PC-9 (cell line): ENCODE measurements around the gene HEMK1. TPM values are rescaled to one million over a fixed set of nuclear protein-coding genes. Genes with fewer than 3 reads are reported as not detected.

Experiments
- BruUV-seq: library from RNA; stranded (reverse); fragments of 400-500 nt; replicated peaks from 2 replicates; lab custom pipeline; 2021; lab: Mats Ljungman, UMichigan
- CTCF ChIA-PET: fragments of 300-600 bp; sonication (Branson Sonifier 250); formaldehyde crosslinking; loops from one replicate; lab custom pipeline; 2022; ENCODE audit warnings: antibody characterized with exemption; lab: Charles Lee
- POLR2A ChIA-PET: fragments of 300-600 bp; sonication (Branson Sonifier 250); formaldehyde crosslinking; loops from one replicate; lab custom pipeline; 2022; ENCODE audit warnings: antibody characterized with exemption; ENCODE audit not compliant: unreplicated experiment; lab: Charles Lee
- DNase-seq, 2 experiments: peaks; one replicate each; pipeline versions ENCODE4 v3.0.0 to v3.0.0-alpha.2; 2015 to 2022; ENCODE audit warnings: mixed read lengths in 1 of 2
- H2AFZ ChIP-seq: fragments of 200-600 bp; sonication (generic); 2 replicates; pipeline ENCODE4 v1.8.1; 2017; ENCODE audit warnings: antibody characterized with exemption
- H3F3A ChIP-seq: fragments of 200-600 bp; sonication (generic); 2 replicates; pipeline ENCODE4 v1.8.1; 2017; ENCODE audit warnings: antibody characterized with exemption, mild to moderate bottlenecking, low read depth; ENCODE audit not compliant: insufficient read depth
- H3K27ac ChIP-seq: fragments of 200-600 bp; sonication (generic); 2 replicates; pipeline ENCODE4 v1.6.1; 2016; ENCODE audit warnings: mixed run types
- H3K27me3 ChIP-seq: fragments of 200-600 bp; sonication (generic); 2 replicates; pipeline ENCODE4 v1.6.1; 2016; ENCODE audit warnings: low read depth, mixed run types; ENCODE audit not compliant: insufficient read depth
- H3K36me3 ChIP-seq: fragments of 200-600 bp; sonication (generic); 2 replicates; pipeline ENCODE4 v1.6.1; 2016; ENCODE audit warnings: low read depth, mixed run types
- H3K4me1 ChIP-seq: fragments of 200-600 bp; sonication (generic); replicated peaks from 2 replicates; pipeline ENCODE4 v1.6.1; 2016; ENCODE audit warnings: mixed run types; ENCODE audit not compliant: insufficient read depth
- H3K4me2 ChIP-seq: fragments of 200-600 bp; sonication (generic); 2 replicates; pipeline ENCODE4 v1.6.1; 2017; ENCODE audit warnings: mixed run types
- H3K4me3 ChIP-seq: fragments of 200-600 bp; sonication (generic); 2 replicates; pipeline ENCODE4 v1.6.1; 2016; ENCODE audit warnings: mixed run types
- H3K79me2 ChIP-seq: fragments of 200-600 bp; sonication (generic); 2 replicates; pipeline ENCODE4 v1.6.1; 2017; ENCODE audit warnings: low read depth, mixed run types
- H3K9me2 ChIP-seq: fragments of 200-600 bp; sonication (generic); 2 replicates; pipeline ENCODE4 v1.8.1; 2017; ENCODE audit warnings: mild to moderate bottlenecking; ENCODE audit not compliant: insufficient read depth
- H3K9me3 ChIP-seq: fragments of 200-600 bp; sonication (generic); 2 replicates; pipeline ENCODE4 v1.8.1; 2016; ENCODE audit warnings: low read depth; ENCODE audit not compliant: insufficient read depth
- H4K20me1 ChIP-seq: fragments of 200-600 bp; sonication (generic); 2 replicates; pipeline ENCODE4 v1.8.1; 2017; ENCODE audit not compliant: insufficient read depth
- EZH2 ChIP-seq: fragments of 200-600 bp; sonication (generic); IDR thresholded peaks from 2 replicates; pipeline ENCODE4 v1.8.0; 2017; ENCODE audit warnings: antibody characterized with exemption, low read depth
- intact Hi-C: fragments of 100-400 bp; cut with micrococcal nuclease; formaldehyde crosslinking; loops from one replicate; pipeline ENCODE4 v1.10.0; 2022; ENCODE audit not compliant: unreplicated experiment
- total RNA-seq: library from RNA; stranded (reverse); gene quantifications from 2 replicates; pipeline ENCODE4 v1.2.3, GENCODE V29; 2021
- TF ChIP-seq, protein P1 (sequence below): fragments of 200-600 bp; sonication (generic); conservative IDR thresholded peaks from 2 replicates; pipeline ENCODE4 v1.6.1; 2017; ENCODE audit warnings: mixed run types, antibody characterized with exemption, mild to moderate bottlenecking, moderate library complexity

Gene HEMK1
- total RNA-seq, 1 experiment from 2014 or later: 20.6 TPM

- no peaks in the 10 kb centered on the region for H3K27me3 ChIP-seq
- ChIA-PET POLR2A (interaction anchor here (0.6 kb wide), 1 partner anchor 891 kb away, joined by 31 read pairs; no protein-coding TSS in a partner anchor), CTCF (no interaction called here)
- H3K4me3 ChIP-seq: no peak overlapping the region
- H2AFZ ChIP-seq: no peak overlapping the region
- peaks cover 6% of the 10 kb centered on the region; the same call in 1 of the 2 replicates for H3F3A ChIP-seq
- BruUV-seq: no TSS peak
- H3K9me2 ChIP-seq: no peaks in the 10 kb centered on the region
- no peak overlapping the region for H3K27ac ChIP-seq
- no peaks in the 10 kb centered on the region for H3K36me3 ChIP-seq
- no peaks in the 10 kb centered on the region for H3K9me3 ChIP-seq
- DNase-seq: no peak
- H3K4me1 ChIP-seq: peaks cover 30% of the 10 kb centered on the region
- H4K20me1 ChIP-seq: no peaks in the 10 kb centered on the region
- H3K79me2 ChIP-seq: no peaks in the 10 kb centered on the region
- intact Hi-C loops: no loop called here
- no peak for TF ChIP-seq EZH2
- TF ChIP-seq, protein P1, sequence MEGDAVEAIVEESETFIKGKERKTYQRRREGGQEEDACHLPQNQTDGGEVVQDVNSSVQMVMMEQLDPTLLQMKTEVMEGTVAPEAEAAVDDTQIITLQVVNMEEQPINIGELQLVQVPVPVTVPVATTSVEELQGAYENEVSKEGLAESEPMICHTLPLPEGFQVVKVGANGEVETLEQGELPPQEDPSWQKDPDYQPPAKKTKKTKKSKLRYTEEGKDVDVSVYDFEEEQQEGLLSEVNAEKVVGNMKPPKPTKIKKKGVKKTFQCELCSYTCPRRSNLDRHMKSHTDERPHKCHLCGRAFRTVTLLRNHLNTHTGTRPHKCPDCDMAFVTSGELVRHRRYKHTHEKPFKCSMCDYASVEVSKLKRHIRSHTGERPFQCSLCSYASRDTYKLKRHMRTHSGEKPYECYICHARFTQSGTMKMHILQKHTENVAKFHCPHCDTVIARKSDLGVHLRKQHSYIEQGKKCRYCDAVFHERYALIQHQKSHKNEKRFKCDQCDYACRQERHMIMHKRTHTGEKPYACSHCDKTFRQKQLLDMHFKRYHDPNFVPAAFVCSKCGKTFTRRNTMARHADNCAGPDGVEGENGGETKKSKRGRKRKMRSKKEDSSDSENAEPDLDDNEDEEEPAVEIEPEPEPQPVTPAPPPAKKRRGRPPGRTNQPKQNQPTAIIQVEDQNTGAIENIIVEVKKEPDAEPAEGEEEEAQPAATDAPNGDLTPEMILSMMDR: no peak
- H3K4me2 ChIP-seq: 0 out of 2 replicates have a peak overlapping the region, but pooled peaks have one; percentile 16
Measured at GRCh38 chr3:50600141-50600753, 30.9 kb downstream of the HEMK1 start.

- Histone ChIP-seq H4K20me1 (no peaks in the 10 kb centered on the region), H3K9me2 (no peaks in the 10 kb centered on the region), H3K4me1 (peaks cover 38% of the 10 kb centered on the region), H3K4me3 (no peak overlapping the region), H3K9me3 (no peaks in the 10 kb centered on the region), H3K79me2 (no peaks in the 10 kb centered on the region), H2AFZ (no peak overlapping the region), H3K27ac (peak overlapping the region; percentile 39; the same call in 1 of the 2 replicates), H3K36me3 (no peaks in the 10 kb centered on the region), H3K4me2 (peak overlapping the region; percentile 70), H3K27me3 (no peaks in the 10 kb centered on the region), H3F3A (peaks cover 13% of the 10 kb centered on the region; the same call in 1 of the 2 replicates)
- BruUV-seq: no TSS peak
- intact Hi-C loops: no loop called here
- DNase-seq: peak; percentile 76 to 81
- ChIA-PET CTCF (interaction anchor here (0.6 kb wide), 2 partner anchors 12 to 32 kb away, joined by 3 to 4 read pairs; partner anchors contain the start of gene HEMK1), POLR2A (interaction anchor here (0.6 to 1.0 kb wide), 3 partner anchors 22 to 899 kb away, joined by 7 to 31 read pairs (median 9); partner anchors contain the start of gene DCAF1)
- TF ChIP-seq, protein P1: no peak
- no peak for TF ChIP-seq EZH2
Measured at GRCh38 chr3:50600841-50601591, 31.7 kb downstream of the HEMK1 start.

GRCh38 chr3:50602595-50603191, 33.4 kb downstream of the HEMK1 start:
- H4K20me1 ChIP-seq: no peaks in the 10 kb centered on the region
- H3K9me2 ChIP-seq: no peaks in the 10 kb centered on the region
- CTCF ChIA-PET: interaction anchor here (0.6 to 0.9 kb wide), 3 partner anchors 12 to 72 kb away, joined by 3 read pairs; partner anchors contain the start of gene DOCK3
- H3K27me3 ChIP-seq: no peaks in the 10 kb centered on the region
- no peaks in the 10 kb centered on the region for H3K36me3 ChIP-seq
- peak overlapping the region; percentile 42; the same call in 1 of the 2 replicates for H3K4me2 ChIP-seq
- TF ChIP-seq, protein P1: no peak
- no peak for TF ChIP-seq EZH2
- peaks cover 50% of the 10 kb centered on the region for H3K4me1 ChIP-seq
- intact Hi-C loops: no loop called here
- H3K9me3 ChIP-seq: no peaks in the 10 kb centered on the region
- no peak overlapping the region for H3K27ac ChIP-seq
- H3K79me2 ChIP-seq: no peaks in the 10 kb centered on the region
- peak; percentile 43 to 67 for DNase-seq
- H3K4me3 ChIP-seq: no peak overlapping the region
- BruUV-seq: no TSS peak
- no peak overlapping the region for H2AFZ ChIP-seq
- H3F3A ChIP-seq: peaks cover 13% of the 10 kb centered on the region; the same call in 1 of the 2 replicates
- POLR2A ChIA-PET: interaction anchor here (0.7 to 0.9 kb wide), 2 partner anchors 11 to 252 kb away, joined by 3 to 21 read pairs; partner anchors contain the start of genes CYB561D2 and NPRL2
